ENCODE data around the gene NNMT.

The NNMT gene

GRCh38 chr11:114343020-114343419, 46.8 kb downstream of the NNMT start:
- Histone ChIP-seq H3K36me3 (ENCODE audit: insufficient read depth, low read length) (no peaks in the 10 kb centered on the region), H2AFZ (ENCODE audit: low read length) (no peak overlapping the region), H3K9ac (ENCODE audit: low read length) (no peak overlapping the region), H3K4me2 (ENCODE audit: low read length) (no peak overlapping the region), H3K9me2 (ENCODE audit: low read depth, low read length) (no peaks in the 10 kb centered on the region), H3K27ac (ENCODE audit: low read depth, low read length, poor library complexity, severe bottlenecking) (no peak overlapping the region), H3K4me3 (ENCODE audit: low read depth, low read length, poor library complexity, severe bottlenecking) (no peak overlapping the region), H3K9me3 (ENCODE audit: low read length) (no peaks in the 10 kb centered on the region), H3F3A (ENCODE audit: insufficient read depth, low read length) (no peaks in the 10 kb centered on the region), H4K20me1 (ENCODE audit: insufficient read depth, low read length) (no peaks in the 10 kb centered on the region), H3K4me1 (ENCODE audit: insufficient read depth, low read length, severe bottlenecking) (no peaks in the 10 kb centered on the region), H3K27me3 (ENCODE audit: insufficient read depth, low read length) (no peaks in the 10 kb centered on the region), H3K79me2 (ENCODE audit: insufficient read depth, low read length) (no peaks in the 10 kb centered on the region)
- TF ChIP-seq EZH2 (IDR thresholded peaks at IDR 0.05; ENCODE audit: borderline replicate concordance, low read length) (no peak), CTCF (IDR thresholded peaks at IDR 0.05; ENCODE audit: low read length) (no peak)

GRCh38 chr11:114343493-114343892, 47.3 kb downstream of the NNMT start:
- no peaks in the 10 kb centered on the region for H3K36me3 ChIP-seq (ENCODE audit: insufficient read depth, low read length)
- H3K4me3 ChIP-seq (ENCODE audit: low read depth, low read length, poor library complexity, severe bottlenecking), result no peak overlapping the region
- H4K20me1 ChIP-seq (ENCODE audit: insufficient read depth, low read length), result no peaks in the 10 kb centered on the region
- no peaks in the 10 kb centered on the region for H3K9me3 ChIP-seq (ENCODE audit: low read length)
- H3K9ac ChIP-seq (ENCODE audit: low read length), result no peak overlapping the region
- no peaks in the 10 kb centered on the region for H3K4me1 ChIP-seq (ENCODE audit: insufficient read depth, low read length, severe bottlenecking)
- H2AFZ ChIP-seq (ENCODE audit: low read length), result no peak overlapping the region
- no peaks in the 10 kb centered on the region for H3K9me2 ChIP-seq (ENCODE audit: low read depth, low read length)
- no peaks in the 10 kb centered on the region for H3K27me3 ChIP-seq (ENCODE audit: insufficient read depth, low read length)
- no peaks in the 10 kb centered on the region for H3K79me2 ChIP-seq (ENCODE audit: insufficient read depth, low read length)
- no peaks in the 10 kb centered on the region for H3F3A ChIP-seq (ENCODE audit: insufficient read depth, low read length)
- H3K27ac ChIP-seq (ENCODE audit: low read depth, low read length, poor library complexity, severe bottlenecking), result no peak overlapping the region
- H3K4me2 ChIP-seq (ENCODE audit: low read length), result no peak overlapping the region
- no peak for TF ChIP-seq EZH2 (IDR thresholded peaks at IDR 0.05; ENCODE audit: borderline replicate concordance, low read length)
- no peak for TF ChIP-seq CTCF (IDR thresholded peaks at IDR 0.05; ENCODE audit: low read length)

GRCh38 chr11:114344494-114344893, 48.3 kb downstream of the NNMT start:
- H3K4me2 ChIP-seq (ENCODE audit: low read length), result no peak overlapping the region
- no peaks in the 10 kb centered on the region for H3K9me3 ChIP-seq (ENCODE audit: low read length)
- H3K4me1 ChIP-seq (ENCODE audit: insufficient read depth, low read length, severe bottlenecking), result no peaks in the 10 kb centered on the region
- no peak for TF ChIP-seq CTCF (IDR thresholded peaks at IDR 0.05; ENCODE audit: low read length)
- TF ChIP-seq EZH2 (IDR thresholded peaks at IDR 0.05; ENCODE audit: borderline replicate concordance, low read length), result no peak
- no peak overlapping the region for H3K9ac ChIP-seq (ENCODE audit: low read length)
- no peaks in the 10 kb centered on the region for H3K27me3 ChIP-seq (ENCODE audit: insufficient read depth, low read length)
- no peak overlapping the region for H2AFZ ChIP-seq (ENCODE audit: low read length)
- H3K4me3 ChIP-seq (ENCODE audit: low read depth, low read length, poor library complexity, severe bottlenecking), result no peak overlapping the region
- no peaks in the 10 kb centered on the region for H3K36me3 ChIP-seq (ENCODE audit: insufficient read depth, low read length)
- no peaks in the 10 kb centered on the region for H3F3A ChIP-seq (ENCODE audit: insufficient read depth, low read length)
- H3K27ac ChIP-seq (ENCODE audit: low read depth, low read length, poor library complexity, severe bottlenecking), result no peak overlapping the region
- H4K20me1 ChIP-seq (ENCODE audit: insufficient read depth, low read length), result no peaks in the 10 kb centered on the region
- H3K79me2 ChIP-seq (ENCODE audit: insufficient read depth, low read length), result no peaks in the 10 kb centered on the region
- H3K9me2 ChIP-seq (ENCODE audit: low read depth, low read length), result no peaks in the 10 kb centered on the region
